NCI-H146 treated with DMSO at 0.1 percent for 48 hours (cell line): ENCODE results near the gene COL23A1.

ENCODE experiments used
- DNase-seq: peaks from one replicate; lab custom pipeline; 2025; ENCODE audit not compliant: unreplicated experiment; lab: John Stamatoyannopoulos, UW

Gene COL23A1

DNA sequence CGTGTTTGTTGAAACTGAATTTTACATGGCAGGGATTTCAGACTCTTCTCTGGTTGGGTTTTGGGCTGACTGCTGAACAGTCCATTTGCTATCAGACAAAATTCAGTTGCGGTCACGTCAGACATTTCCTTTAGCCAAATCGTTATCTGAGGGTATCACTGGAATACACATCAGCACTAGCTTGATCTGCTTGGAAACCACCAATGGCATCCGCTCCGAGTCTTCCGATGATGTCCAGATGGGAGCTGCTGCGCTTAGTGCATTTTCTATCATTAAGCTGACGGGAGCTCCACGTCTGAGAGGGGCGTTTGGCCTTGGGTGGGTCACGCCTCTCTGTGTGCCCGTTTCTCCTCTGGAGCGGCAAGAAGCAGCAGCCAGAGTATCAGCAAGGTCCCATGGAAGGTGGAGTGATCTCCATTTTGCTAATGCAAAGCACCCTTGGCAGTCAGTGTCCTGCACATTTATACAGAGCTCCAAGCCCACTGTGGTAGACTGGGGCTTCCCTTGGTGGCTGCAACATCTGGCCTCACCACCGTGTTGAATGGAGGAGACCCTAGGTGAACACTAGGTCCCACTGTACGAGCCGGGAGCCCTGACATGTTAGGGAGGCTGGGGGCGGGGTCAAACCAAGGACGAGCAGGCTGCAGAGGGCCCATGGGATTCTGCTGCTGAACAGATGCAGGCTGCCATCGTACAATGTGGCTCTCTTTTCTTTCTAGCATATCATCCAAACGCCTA is 223.0 kb downstream of the COL23A1 start:
- no peak for DNase-seq

DNA sequence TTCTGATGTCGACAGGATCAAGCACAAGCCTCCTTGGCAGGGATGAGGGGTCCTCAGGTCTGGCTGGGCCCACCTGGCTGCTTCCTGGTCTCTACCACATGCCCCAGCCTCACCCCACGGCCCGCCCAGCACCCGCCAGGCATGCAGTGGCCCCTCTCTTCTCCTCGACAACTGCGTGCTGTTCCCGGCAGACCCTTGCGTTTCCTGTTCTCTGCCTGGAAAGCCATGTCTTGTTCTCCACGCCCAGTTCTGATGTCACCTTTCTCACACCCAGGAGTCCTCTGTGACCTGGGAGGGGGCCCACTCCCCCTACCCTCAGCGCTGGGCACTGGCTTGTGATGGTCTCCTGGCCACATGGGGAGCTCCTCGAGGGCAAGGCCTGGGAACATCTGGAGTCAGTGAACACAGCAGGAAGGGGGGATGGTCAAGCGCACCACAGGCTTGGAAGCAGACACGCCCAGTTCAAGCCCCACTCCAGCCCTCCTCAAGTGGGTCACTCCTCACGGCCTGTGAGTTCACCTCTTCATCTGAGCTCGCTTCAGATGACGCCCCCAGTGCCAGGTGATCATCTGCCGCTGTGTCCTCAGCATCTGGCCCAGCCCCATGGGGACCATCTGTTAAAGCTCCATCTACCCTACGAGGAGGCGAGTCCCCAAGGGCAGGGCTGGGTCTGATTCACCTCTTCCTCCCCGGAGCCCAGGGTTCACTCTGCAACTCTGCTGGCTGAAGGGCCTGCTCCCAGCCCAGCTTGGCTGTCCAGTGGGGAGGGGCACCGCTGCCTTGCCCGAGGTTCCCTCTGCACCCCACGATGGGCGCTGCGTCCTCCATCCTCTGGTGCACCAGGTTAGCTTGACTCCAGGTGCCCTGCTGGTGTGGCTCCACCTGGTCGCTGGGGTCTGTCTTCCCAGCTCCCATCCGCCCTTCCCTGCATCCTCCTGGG is 224.4 kb downstream of the COL23A1 start:
- DNase-seq, result no peak

DNA sequence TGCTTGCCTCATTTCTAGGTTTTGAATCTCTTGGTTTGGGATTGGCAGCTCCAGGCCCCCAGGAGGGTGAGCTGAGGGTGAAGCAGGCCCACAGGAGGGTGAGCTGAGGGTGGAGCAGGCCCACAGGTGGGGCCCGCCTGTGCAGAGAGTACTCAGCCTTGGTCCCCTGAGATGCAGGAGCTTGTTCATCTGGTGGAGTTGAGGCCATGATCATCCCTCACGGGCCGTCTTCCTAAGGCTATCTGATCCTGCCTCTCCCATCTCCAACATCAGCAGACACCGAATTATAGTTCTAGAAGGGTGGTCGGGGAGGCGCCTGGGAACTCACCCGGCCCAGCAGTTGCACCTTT is 225.9 kb downstream of the COL23A1 start:
- DNase-seq, result no peak

DNA sequence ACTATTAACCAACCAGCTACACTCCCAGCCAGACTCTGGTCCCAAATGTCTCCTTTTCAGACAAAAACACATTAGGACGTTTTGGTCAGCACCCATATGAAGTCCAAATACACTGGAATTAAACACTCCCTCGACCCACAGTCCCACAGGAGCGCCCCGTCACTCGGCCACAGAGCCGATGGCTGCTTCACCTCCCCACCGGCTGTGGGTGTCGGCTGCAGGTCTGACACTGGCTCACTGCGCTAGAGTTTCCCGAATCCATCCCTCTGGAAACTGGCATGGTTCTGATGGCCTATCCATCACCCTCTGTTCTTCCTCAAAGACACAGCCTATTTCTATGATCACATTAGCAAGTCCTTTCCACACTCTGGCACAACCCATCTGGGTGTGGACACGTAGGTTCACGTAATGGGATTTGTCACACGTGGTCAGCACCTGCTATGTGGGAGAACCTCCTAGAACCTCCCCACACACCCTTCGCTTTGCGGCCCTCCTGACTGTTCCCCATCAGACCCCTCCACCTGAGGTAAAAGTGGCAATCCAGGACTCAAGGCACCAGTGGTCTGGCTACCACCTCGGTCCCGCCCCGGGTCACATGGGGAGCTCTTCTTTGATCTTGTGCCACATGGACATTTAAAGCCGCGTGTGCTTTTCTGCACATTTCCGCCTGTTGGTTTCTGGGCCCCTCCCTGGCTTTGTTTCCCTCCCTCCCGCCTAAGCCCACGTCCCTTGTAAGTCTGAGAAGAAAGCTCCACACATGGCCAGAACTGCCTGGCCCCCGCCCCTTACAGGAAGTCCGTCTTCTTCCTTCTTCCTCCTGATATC is 226.5 kb downstream of the COL23A1 start:
- no peak for DNase-seq

DNA sequence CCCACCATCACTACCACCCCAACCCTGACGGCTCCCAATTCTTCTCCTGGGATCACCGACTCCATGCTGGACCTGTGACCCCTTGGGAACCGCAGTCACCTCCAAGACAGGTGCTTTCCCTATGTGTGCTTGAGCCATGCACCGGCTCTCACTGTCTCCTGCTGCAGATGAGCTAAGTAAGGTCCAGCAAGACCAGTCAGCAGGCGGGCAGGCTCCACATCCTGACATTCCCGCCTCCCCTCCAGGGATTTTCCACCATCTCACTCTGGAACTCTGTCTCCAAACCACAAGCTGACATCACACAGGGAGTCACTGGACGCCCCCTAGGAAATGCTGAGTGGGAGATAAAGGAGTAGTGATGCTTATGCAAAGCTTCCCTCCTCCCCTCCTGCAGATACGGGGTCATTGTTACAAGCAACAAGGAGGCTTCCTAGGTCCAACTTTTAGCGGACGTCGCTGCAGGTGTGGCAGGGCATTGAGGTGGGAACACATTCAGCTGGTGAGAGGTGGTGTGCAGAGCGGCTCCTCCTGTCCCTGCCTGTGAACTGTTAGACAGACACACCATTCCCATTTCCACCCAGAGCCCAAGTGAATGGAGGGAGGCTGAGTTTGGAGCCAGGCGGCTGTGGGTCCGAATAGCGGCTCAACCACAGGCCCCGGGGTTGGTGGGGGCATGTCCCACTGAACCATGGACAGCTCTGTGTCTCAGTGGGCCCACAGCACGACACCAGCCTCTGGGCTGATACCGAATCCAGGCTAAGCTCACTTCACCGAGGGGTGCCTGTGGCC is 228.3 kb downstream of the COL23A1 start:
- no peak for DNase-seq

DNA sequence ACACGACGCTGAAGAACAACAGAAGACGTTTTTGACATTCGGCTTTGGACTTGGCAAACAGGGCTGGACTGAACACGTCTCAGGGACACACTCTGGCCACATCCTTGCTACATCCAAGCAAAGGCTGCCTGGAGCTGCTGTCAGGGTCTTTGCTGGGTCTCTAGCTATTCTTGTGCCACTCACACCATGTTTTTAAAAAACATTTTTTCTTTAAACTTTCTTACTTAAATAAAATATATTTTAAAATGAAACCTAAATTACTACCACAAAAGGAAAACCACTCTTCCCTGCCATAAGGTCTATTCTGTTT is 229.3 kb downstream of the COL23A1 start:
- no peak for DNase-seq

DNA sequence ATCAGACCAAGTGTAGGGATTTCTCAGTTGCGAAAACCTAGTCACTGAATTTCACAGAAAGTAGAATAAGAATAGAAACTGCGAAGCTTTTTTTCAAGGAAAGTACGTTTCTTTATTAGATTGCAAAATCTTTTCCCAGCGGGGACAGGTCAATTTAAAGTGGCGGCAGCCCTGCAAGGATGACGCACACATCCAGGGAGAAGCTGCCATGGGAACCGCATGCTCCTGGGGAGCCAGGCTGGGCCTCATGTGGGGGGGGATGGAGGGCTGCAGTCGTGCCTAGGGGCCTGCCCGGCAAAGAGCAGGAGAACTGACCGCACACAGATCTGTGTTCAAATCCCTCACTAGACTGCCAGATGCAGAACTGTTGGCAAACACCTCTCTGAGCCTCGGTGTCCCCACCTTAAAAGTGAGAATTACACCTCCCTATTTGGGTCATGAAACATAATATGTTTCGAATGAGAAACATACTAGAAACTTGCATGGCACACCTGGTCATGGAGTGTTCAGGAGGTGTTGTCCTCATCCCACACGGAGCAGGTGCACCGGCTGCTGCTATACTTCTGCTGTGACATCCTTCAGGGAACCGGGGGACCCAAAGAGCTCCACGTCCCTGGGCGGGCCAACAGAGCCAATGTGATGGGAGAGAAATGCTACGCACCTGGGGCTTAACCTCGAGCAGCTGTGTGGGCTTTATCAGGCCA is 229.8 kb downstream of the COL23A1 start:
- no peak for DNase-seq

DNA sequence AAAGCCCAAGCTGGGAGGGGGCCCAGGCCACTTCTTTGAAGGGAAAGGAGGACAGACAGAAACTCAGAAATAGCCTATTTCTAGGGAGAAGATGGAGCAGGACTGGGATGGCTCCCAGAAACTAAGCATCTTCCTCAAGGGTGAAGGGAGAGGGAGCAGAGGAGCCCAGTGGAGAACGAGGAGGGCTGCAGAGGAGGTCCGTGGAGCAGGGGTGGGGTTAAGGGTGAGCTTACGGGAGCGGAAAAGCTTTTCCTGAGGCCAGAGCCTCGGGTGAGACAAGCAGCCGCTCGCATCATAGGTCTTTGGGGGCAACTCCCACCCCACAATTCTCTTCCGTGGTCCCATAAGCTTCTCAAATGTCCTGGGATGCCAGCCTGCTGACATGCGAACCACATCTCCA is 230.5 kb downstream of the COL23A1 start:
- DNase-seq, result no peak

DNA sequence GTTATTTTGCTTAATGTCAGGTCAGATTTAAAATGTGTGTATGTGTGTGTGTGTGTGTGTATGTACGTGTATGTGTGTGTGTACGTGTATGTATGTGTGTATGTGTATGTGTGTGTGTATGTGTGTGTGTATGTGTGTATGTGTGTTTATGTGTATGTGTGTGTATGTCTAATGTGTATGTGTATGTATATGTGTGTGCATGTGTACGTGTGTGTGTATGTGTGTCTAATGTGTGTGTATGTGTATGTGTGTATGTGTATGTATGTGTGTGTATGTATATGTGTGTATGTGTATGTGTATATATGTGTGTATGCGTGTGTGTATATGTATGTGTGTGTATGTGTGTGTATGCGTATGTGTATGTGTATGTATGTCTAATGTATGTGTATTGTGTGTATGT is 232.5 kb downstream of the COL23A1 start:
- DNase-seq, result no peak

DNA sequence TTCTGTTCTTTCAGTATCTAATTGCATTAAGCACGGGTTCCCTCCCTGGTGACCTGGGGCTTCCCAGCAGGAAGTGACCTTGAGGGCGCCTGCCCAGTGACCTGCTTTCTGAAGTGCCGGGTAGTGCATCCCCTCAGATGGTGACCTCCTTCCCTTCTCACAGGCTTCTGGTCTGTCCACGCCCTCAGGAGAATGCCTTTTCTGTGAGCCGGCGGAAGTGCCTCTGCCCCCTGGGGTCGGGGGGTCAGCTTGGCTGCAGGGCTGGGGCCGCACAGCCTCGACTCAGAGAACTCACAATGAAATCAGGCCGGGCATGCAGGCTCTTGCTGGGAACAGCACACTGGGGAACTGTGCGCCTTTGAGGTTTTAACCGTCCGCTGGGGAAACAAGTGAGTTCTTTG is 233.1 kb downstream of the COL23A1 start:
- no peak for DNase-seq

DNA sequence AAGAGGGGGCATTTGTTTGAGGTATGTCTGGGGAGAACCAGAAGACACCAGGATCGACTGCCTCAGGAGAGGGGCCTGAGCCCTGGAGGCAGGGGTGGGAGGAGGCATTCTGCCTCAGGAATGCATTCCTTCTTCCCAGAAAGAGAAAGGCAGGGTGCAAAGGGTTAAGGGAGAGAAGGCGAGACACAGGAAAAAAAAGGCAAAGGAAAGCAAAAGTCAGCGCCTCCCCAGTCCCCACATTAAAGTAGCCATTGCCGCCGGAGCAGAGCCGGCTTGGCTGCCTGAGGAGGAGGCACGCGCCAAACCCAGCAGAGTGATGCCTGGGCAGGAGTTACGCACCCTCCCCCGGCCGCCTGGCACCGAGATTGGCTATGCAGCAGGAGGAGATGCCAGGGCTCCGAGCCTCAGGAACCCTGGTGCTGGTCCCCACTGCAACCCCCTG is 233.7 kb downstream of the COL23A1 start:
- DNase-seq, result no peak

DNA sequence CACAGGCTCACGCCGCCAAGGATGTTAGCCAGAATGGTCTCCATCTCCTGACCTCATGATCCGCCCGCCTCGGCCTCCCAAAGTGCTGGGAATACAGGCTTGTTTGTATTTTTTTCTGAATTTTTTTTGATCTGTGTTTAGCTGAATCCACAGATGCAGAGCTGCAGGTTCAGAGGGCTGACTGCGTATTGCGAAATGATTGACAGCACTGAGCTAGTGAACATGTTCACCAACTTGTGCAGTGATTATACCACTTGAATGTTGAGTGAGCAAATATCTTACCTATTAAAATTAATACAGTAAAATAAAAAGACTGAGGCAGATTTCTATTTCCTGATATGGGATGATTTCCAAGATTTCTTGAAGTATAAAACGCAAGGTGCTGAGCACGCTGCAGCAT is 234.5 kb downstream of the COL23A1 start:
- DNase-seq, result no peak

DNA sequence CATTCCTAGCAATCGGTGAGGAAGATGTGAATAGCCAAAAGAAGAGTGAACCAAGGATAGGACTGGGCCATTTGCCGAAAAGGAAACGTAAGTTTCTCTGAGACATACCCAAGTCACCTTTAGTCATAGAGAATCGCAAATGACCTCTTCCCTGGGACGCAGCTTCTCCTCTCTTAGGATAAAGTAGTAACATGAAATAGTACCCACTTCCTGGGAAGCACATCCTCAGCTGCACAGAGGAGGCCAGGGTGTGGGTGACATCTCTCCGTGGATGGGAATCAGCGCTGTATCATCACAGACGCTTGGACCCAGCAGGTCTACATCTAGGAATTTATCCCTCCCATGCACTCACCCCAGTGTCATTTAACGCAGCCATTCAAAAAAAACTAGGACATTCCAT is 236.7 kb downstream of the COL23A1 start:
- DNase-seq, result no peak

DNA sequence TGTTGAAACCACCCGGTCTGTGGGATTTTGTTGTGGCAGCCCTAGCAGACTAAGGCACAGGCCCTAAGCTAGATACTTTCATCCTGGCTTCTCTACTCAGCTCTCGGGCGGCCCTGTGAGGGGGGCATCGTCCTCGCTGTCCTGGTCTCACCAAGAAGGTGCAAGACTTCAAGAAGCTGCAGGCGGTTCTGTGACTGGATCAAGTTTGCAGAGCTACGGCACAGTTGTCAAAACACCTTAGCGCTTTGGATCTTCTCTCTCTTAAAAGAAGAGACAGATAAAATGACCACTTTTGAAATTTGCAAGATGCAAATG is 238.2 kb downstream of the COL23A1 start:
- no peak for DNase-seq

DNA sequence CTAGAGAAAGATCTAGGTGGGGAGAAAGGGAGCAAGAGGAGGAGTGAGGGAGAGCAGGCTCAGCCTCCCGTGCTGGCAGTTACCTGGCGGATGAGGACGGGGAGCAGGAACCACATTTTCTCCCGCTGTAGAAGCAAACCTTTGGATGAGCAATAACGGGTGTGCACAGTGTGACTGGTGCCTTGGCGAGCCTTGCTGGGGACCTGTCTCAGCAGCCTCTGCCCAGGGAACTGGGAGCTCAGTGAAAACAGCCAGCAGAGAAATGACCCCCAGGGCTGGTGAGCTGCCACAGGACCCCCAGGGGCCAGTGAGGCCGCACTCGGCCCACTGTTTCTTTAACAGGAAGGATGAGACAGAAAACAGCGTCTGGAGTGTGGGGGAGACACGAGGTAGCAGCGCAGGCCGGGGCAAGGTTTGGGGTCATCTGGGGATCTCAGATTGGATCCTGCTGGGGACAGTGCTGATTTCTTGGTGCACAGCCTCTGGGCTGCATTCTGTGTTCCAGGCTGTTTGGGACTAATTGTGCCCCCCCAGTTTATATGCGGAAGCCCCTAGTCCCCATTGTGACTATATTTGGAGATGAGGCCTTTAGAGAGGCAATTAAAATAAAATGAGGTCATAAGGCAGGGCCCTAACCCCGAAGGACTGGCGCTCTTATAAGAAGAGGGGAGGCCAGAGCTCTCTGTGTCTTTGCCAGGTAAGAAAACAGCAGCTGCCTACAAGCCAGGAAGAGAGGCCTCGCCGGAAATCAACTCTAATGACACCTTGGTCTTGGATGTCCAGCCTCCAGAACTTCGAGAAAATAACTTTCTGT is 238.8 kb downstream of the COL23A1 start:
- DNase-seq, result no peak

DNA sequence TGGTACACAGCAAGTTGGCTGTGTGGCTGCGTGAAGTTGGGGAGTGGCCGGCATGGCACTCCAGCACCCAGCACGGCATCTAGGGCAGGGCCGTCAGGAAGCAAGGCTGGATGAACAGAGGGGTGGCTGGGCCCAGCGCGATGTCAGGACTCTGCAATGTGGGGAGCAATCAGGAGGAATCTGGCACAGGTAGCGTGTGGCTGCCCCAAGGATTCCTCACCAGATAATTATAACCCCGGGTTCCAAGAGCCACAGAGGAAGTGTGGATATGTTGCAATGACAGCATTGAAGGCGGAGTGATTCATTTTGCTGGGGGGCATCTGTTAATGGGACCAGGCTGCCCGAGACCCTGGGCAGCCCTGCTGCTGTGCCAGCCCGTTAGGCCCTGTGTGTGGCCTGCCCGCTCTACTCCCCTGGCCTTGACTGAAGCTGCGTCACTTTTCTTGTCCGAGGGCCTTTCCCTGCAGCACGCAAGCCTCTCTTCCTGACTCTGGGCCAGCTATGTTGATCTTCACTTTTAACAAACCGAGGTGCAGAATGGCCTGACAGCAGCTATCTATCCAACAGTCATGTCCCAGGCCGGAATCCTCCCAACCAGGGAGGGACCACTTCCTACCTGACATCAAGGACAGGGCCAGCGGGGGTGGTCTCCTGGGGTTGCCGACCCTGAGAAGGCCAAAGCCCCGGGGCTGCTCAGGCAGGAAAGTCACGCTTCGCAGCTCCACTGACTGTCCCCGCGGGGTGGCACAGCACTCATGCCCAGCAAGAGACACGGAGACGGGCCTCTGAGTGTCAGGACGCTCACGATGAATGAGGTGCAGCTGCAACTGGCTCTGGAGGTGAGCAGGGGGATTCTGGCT is 239.6 kb downstream of the COL23A1 start:
- no peak for DNase-seq

DNA sequence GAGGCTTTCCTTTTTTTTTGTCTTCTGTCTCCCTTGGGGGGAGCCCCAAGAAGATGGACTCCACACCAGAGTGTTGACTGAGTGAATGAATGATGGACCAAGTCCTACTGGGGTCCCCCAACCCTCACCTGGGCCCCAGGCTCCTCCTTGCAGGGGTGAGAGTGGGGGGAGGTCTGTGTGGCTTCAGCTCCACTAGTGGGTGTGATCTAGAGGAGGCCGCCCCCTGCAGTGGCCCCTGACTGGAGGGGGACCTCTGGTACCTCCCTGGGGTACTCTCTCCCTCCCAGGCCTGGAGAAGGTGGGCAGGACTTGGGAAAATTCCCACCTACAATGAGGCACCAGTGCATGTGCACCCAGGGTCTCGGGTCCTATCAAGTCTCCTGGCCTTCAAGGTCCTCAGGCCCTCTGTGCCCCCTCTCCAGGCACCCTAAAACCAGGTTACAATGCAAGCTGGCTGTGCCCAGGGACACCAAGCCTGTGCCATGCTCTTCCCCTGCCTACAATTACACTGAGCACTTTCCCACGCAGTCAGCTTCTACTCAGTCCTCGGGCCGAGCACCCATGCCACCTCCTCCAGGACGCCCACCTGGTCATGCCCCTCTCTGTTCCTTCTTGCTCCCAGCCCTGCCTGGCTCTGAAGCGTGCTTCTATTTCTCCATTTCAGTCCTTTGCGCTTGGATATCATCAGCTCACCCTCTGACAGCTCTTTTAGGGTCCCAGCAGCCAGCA is 240.4 kb downstream of the COL23A1 start:
- no peak for DNase-seq

DNA sequence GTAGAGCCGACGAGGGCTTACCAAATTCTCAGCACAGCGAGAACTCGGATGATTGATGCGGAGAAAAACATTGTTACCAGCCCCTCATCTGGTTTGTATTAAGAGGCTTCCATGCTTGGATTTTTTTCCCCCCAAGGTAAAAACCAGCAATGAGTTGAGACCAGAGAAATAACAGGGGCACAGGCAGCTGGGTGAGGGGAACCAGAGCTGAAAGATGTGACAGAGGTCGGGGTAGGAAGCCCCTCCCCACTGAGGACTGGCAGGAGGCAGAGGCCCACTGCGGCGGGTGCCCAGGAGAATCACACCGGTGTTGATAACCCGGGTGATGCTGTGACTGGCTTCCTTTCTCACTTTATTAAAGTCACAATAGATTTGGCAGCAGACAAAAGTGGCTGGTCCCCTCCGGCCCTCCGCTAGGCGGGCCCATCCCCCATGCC is 241.1 kb downstream of the COL23A1 start:
- no peak for DNase-seq
